Panc1 (cell line): ENCODE results near the gene NRROS.

Source experiments
- POLR2AphosphoS5 ChIP-seq: IDR thresholded peaks from 2 replicates; pipeline ENCODE4 v1.6.1; 2012; ENCODE audit warnings: mild to moderate bottlenecking, low read depth, low read length, moderate library complexity
- TF ChIP-seq, protein P1 (sequence below): fragments of 450-650 bp; IDR thresholded peaks from 2 replicates; pipeline ENCODE4 v1.5.1; 2017; ENCODE audit warnings: mild to moderate bottlenecking

DNA sequence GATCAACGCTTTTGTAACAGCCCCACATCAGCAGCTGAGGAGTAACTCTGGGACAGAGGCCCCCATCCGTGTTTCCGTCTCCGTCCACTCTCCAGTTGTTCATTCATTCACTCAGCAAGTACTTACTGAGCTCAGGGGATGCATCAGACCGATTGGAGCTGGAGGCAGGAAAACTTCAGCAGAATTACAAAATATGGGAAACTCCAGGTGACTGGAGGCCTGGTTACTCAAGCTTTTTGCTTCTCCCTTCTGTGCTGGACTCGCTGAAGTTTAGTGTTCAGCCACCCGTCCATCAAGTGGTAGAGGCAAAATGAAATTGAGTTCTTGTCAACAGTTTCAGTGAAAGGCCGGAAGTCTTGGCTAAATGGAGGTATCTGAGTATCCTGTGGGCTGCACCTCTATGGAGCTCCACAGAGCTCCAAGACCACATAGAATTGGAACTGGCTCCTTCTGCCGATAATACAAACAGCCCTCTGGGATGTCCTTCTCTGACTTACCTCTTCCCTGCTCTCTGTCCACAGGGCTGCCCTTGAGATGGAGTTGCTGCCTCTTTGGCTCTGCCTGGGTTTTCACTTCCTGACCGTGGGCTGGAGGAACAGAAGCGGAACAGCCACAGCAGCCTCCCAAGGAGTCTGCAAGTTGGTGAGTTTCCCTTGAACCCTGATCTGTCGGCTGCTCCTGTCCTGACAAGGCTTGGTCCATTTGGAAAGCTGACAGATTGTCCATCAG, 14.7 kb downstream of the NRROS start:
- TF ChIP-seq, protein P1, sequence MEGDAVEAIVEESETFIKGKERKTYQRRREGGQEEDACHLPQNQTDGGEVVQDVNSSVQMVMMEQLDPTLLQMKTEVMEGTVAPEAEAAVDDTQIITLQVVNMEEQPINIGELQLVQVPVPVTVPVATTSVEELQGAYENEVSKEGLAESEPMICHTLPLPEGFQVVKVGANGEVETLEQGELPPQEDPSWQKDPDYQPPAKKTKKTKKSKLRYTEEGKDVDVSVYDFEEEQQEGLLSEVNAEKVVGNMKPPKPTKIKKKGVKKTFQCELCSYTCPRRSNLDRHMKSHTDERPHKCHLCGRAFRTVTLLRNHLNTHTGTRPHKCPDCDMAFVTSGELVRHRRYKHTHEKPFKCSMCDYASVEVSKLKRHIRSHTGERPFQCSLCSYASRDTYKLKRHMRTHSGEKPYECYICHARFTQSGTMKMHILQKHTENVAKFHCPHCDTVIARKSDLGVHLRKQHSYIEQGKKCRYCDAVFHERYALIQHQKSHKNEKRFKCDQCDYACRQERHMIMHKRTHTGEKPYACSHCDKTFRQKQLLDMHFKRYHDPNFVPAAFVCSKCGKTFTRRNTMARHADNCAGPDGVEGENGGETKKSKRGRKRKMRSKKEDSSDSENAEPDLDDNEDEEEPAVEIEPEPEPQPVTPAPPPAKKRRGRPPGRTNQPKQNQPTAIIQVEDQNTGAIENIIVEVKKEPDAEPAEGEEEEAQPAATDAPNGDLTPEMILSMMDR: no peak
- TF ChIP-seq POLR2AphosphoS5: no peak
